Measurements from ENCODE around the gene FOXN3.

The FOXN3 gene

DNA sequence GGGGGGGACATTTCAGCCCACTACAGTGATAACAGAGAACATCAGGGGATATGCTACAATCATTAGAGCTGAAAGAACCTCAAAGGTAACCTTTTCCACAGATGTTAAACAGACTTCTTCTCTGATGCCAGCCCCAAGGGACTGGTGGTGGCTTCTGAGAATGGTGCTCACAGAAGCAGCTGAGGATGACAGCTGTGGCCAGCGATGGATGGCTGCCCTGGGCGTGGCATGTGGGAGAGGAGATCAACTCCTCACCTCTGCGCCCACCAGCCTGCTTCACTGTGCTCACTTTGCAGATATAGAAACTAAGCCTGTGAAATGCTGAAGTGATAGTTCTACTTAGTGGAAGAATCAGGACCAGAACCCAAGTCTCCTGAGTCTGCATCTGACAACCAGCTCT is 33.0 kb downstream of the FOXN3 start:
- no peak for DNase-seq (ENCODE audit: low read depth in 2 of 2)

DNA sequence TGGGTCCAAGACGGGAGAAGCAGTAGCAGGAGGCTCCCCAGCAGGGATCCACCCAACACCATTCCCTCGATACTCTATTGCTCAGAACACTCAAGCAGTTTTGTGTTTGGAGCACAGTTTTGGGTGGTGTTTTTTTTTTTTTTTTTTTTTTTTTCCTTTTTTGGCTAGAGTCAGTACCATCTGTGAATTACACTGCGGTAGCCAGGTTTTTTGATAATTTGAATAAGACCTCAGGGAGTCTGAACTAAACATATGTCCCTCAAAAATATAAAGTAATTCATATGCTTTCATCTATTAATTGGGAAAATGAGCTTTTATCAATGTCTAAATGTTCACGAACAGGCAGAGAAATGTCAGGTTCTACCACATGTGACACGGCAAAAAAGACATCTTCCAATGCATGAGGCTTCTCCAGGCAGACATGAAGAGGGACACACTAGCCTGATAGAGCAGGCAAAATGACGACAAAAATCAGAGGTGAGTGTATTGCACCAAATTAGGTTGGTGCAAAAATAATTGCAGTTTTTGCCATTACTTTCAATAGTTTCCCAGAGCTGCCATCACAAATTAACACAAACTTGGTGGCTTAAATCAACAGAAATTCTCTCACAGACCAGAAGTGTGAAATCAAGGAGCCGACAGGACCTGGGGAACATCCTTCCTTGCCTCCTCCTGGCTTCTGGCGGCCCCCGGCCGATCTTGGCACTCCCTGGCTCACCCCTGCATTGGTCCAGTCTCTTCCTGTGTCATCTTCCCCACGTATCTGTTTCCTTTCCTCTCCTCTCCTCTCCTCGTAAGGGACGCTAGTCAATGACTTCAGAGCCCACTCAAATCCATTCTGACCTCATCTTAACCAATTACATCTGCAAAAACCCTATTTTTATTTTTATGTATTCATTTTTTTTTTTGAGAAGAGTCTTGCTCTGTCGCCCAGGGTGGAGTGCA is 33.9 kb downstream of the FOXN3 start:
- no peak for DNase-seq (ENCODE audit: low read depth in 2 of 2)

DNA sequence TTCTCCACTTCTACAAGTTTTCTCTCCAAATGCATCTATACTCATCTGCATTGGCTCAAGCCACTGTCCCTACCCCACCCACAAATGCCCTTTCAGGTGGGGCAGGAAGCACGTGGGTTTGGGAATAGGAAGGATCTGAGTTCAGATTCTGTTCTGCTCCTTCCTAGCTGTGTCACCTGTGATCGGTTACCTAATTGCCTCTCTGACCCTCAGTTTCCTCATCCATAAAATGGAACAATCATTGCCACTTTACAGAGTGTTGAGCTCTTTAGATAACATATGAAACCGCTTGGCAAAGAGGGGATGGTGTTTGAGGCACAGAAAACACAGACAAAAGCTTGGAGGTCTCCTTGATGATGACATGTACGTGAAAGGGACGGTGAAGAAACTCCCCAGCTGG is 34.5 kb downstream of the FOXN3 start:
- DNase-seq (ENCODE audit: low read depth in 2 of 2) = no peak

DNA sequence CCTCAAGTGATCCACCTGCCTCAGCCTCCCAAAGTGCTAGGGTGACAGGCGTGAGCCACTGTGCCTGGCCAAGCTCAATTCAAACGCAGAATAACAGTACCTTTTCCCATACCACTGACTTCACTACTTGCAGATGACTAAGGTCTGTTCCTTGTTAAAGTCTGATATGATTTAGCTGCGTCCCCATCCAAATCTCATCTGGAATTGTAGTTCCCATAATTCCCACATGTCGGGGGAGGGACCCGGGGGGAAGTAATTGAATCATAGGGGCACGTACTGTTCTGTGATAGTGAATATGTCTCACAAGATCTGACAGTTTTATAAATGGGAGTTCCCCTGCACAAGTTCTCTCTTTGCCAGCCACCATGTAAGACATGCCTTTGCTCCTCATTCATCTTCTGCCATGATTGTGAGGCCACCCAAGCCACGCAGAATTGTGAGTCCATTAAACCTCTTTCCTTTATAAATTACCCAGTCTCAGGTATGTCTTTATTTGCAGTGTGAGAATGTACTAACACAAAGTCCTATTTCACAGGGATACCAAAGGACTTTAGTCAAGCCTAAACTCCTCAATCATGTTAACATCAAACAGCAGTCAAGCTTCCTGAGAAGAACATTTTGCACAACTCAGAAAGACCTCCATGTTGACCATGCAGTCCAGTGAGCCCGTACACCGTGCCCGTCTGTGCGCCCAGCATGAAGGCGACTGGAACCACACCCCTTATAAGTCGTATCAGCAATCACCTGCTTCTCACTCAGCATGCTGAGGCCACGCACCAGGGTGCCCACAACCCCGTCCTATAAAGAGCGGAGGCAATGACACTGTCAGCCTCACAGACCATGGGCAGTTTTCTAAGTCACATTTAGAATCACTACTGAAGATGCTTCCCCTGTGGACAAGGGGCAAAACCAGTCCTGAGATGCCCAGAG is 36.9 kb downstream of the FOXN3 start:
- no peak for DNase-seq (ENCODE audit: low read depth in 2 of 2)

DNA sequence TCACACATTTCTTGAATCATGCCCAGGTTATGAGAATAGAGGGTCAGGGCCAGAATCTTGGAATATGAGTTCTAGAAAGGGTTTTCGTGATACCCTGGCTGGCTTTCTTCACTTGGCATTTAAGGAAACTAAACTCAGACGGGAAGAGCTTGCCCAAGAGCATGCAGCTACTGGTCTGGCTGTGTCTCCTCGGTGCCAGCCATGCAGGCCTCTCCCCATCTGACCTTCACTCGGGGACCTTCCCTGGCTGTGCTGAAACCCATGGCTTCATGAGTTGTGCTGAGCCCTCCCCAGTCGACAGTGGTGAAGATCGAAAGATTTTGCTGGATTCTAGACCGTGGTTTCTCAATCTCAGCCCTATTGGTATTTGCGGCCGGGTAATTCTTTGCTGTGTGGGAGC is 38.0 kb downstream of the FOXN3 start:
- DNase-seq (ENCODE audit: low read depth in 2 of 2) = no peak

DNA sequence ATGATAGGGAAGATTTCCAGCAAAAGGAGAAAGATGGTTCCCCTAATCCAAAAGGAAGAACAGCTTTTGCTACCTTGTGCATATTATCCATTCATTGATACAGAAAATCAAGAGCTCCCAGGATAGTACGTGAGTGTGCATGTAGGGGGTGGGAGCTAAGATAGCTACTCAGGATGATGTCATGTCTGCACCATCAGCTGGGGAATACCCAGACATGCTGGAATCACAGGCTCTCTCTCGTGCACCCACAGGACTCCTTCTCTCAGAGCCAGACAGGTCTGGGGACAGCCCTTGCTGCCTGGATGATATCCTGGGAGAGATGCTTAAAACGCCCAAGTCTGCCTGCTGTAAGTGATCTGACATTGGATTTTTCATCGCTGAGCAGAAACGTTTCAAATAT is 38.9 kb downstream of the FOXN3 start:
- peak in 1 of 2 experiments; percentile 4 for DNase-seq (ENCODE audit: low read depth in 2 of 2)

DNA sequence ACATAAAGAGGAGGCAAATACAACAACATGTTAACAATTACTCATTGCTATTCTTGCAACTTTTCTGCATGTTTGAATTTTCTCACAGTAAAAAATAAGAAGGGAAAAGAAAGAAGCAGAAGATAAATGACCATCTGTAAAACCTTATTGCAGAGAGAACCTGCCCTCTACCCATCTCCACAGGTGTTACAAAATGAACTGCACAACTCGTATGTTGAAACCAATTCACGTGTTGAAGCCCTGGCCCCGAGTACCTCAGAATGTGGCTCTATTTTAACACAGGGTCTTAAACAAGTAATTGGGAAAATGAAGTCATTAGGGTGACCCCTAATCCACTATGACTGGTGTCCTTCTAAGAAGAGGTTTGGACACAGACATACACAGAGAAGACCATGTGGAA is 39.5 kb downstream of the FOXN3 start:
- no peak for DNase-seq (ENCODE audit: low read depth in 2 of 2)

DNA sequence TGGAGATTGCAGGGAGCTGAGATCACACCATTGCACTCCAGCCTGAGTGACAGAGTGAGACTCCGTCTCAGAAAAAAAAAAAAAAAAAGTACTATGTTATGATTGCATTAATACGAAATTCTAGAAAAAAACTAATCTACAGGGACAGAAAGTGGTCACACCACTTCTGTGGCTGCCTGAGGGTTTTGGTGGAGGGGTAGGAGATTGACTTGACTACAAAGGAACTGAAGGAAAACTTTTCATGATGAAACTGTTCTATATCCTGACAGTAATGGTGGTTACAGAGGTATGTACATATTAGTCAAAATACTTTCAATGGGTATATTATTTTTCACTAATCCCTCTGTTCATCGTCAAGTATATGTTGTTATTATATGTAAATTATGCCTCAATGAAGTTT is 42.1 kb downstream of the FOXN3 start:
- DNase-seq (ENCODE audit: low read depth in 2 of 2) = no peak

DNA sequence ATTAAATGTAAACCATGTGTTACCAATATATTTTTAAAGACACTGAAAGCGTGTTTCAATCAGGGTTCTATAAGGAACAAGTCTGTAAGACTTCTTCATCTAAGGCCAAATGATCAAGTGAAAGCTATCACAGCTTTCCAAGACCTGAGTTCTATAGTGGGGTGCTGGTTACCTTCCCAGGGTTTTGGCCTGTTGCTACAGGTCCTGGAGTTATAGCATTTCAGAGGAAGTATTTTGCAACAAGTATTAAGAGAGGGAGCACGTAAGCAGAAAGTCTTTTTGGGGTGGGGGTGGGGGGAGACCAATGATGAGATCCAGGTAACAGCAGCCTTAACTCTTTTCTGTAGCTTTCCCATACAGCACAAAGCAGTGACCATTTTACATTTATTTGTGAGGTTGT is 43.8 kb downstream of the FOXN3 start:
- DNase-seq (ENCODE audit: low read depth in 2 of 2) = no peak

DNA sequence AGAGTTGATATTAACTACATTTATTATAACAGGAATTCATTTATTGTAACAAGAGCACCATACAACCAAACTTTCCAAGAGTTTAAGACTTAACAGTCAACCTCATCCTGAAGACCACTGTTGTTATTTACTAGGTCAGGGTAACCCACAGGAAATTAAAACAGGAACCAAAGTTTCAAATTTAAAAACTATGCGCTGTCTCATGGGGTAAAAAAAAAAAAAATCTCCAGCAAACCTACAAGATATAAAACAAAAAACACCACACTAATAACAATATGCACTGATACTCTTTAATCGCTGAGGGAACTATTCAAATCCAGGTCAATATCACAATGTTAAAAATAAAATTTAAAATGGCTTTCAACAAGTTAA is 44.5 kb downstream of the FOXN3 start:
- DNase-seq (ENCODE audit: low read depth in 2 of 2) = no peak

DNA sequence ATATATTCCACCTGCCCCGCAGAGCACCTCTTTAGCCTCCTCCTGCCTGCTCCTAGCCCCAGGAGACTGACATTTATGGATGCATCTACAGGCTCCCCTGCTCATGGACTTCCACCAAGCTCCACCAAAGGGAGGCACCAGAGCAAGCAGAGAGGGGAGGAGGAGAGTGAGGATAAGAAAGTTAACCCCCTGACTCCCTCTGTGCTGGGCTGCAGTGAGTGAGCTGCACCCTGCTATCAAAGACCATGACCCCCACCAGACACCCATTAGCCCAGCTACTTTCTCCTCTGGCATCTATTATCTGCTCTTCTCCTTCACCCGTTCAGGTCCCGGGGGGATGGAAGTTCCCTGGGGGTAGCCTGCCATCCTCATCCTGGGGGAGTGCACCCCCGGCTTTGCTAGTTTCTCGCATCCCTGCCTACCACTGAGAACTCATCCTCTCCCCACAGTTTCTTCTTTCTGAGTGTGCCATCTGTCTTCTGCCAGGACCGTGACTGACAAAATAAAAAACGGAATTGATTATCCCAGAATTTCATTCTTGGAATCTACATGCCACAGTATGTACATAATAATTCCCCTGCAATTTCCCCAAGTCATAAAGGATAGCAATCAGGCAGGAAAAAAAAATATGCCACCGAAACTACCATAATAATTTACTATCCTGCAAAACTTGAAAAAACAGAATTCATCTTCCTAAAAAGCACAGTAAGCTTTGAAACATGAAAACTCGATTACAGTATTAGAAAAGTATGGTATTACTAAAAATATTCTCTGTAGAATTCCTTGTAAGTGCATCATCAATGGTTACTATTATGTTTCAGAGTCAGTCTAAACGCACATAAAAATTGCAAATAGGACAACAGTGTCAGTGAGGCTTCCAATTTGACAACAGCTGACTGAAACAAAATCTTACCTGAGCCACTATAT is 45.2 kb downstream of the FOXN3 start:
- DNase-seq (ENCODE audit: low read depth in 2 of 2) = no peak

DNA sequence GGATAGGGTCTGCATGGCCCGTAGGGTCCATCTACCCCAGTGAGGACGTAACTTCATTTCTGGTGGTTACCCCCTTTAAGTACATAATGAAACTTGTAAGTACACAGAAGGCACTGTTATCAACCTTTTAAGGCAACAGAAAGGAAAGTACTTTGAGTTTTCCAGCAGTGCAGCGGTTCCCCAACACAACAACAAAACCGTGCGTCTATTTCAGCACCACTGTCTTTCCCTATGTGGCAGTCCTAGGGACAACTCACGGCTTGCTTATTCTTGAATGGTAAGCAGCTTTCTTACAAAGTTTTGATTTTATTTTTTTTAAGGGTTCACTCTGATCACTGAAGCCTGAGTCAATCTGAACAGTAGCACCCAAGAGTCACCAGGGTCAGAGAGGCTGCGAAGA is 46.3 kb downstream of the FOXN3 start:
- DNase-seq (ENCODE audit: low read depth in 2 of 2) = no peak

DNA sequence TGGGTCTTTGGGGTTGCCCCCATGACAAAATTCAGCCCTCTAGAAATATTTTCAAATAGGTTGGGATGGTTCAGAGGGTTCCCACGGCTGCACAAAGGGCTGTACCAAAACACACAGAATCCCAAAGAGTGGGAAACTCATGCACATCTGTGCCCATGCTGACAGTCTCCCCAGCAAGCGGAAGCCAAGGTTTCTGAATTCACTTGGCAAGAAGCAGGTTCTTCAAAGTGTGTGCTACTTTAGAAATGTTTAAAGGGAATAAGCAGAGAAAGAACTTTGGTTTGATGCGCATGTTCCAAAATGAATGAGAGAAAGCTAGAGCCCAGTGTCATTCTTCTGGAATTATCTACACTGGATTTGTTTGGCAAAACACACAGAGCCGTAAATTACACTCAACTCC is 46.7 kb downstream of the FOXN3 start:
- no peak for DNase-seq (ENCODE audit: low read depth in 2 of 2)

DNA sequence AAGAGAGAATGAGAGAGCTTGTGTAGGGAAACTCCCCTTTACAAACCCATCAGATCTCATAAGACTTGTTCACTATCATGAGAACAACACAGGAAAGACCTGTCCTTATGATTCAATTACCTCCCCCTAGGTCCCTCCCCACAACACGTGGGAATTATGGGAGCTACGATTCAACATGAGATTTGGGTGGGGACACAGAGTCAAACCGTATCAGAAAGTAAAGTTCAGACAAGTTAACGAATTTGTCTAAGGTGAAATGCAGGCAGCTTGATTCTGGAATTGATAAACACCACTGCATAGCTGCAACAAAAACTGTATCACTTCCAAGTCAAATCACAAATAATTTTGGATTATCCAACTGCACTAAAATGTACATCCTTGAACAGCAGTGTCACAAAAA is 47.4 kb downstream of the FOXN3 start:
- DNase-seq (ENCODE audit: low read depth in 2 of 2) = no peak

DNA sequence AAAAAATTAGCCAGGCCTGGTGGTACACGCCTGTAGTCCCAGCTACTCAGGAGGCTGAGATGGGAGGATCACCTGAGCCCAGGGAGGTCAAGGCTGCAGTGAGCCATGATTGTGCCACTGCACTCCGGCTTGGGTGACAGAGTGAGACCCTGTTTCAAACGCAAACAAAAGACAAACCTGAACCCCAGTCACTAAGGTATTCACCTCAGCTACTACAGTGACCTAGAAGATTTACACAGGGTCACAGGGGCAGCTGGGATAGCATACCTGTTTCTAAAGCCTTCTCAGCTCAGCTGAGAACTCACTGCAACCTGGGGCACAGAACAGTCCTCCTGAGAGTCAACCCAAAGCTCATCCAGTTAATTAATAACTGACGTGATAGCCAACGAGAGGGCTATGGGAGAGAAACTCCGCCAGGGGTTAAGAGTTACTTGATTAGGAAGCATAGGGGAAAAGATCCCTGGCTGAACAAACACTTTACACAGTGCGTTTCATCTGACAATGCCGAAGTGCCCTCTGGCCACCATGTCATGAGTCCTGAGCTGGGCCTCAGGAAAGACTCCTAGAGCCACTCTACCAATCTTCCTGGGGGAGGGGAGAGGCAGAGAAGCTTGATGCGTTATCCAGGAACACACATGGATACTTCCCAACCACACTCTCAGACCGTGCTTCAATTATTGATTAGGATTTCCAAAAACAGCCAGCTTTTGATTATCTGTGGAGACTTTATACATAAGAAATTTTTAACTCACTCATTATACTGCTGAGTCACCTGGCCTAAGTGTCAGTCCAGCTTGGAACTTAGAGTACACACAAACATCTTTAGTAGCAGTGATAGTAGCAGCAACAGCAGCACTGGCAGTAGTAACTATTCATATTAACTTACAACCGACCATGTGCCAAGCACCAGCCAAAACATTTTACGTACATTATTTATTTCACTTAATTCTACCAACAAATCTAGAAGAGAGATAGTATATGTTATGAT is 48.2 kb downstream of the FOXN3 start:
- DNase-seq (ENCODE audit: low read depth in 2 of 2) = no peak

DNA sequence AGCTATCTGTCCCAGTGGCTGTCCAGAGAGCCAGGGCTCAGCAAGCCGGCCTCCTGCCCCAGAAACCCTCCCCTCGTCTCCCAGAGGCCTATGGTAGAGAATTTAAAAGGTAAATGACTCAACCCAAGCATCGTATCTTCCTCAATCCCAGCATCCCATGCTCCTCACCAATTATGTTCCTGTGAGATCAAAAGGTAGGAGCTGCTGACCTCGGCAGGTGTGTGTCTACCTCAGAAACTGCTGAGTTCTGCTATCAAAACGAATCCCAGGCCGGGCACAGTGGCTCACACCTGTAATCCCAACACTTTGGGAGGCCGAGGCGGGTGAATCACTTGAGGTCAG is 49.3 kb downstream of the FOXN3 start:
- DNase-seq (ENCODE audit: low read depth in 2 of 2) = no peak

DNA sequence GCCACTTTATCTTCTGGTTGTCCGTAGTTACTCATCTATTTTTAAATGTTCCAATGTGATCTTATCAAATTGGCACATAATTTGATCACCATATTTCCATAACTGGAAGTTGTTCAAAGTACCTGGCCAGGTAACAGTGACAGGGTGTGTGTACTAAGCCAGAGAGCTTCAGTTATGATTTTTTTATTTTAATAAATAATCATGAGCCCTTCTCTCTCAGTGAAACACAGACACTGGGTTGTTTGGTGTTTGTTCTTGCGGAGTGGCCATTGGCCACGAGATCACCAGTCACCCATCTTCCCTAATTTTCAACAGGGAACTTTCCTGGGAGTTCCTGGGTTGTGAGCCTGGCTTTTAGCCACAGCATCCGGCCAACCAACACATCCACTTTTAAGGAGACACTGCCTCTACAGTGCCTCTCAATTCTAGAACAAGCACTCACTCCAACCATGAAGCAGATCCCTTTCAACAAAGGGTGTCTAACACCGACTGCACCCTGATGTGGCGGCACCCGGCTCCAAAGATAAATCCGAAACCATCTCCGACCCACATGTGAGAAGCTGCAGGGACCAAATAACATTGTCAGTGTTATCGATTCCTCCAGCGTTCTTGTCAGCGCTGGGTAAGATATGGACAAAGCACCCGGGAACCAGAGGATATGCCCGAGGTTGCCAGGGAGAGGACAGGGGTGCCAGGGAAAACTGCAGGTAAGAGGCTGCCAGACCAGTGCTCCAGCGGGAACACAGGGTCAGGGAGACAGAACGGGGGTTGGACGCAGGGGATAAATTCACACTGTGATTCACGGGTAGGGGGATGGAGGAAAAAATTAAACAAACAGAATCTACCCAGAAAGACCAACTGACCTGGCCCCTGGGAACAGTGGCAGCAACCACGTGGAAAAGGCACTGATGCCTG is 49.9 kb downstream of the FOXN3 start:
- no peak for DNase-seq (ENCODE audit: low read depth in 2 of 2)

DNA sequence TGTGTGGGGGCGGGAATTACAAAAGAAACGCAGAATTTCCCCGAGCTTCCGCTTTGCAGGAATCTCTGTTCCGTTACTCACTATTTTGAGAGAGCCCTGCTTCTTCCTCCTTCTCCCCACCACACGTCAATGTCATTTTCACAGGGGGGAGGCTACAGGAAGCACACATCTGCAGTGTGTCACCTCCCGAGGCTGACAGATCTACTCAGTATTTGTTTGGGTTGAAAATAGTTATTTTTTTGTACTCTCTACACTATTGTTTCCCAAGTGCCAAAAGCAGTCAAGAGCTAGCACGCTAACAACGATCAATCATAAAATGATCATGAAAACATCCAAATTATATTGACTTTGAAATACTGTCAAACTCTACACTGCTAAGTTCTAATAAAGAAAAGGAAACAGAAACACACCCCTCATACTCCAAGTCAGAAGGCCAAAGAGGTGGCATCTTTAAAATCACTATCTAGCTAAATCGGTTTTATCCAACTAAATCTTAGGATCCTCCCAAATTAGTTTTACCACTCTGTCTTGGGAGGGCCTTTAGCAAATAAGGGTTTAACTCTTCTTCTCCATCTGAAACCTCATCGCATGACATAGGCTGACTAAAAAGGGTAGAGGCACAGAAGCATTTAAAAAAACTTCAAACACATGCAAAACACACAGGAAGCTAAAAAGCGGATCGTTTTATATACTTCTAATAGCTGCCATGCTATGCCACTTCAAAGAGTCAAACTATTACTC is 51.8 kb downstream of the FOXN3 start:
- no peak for DNase-seq (ENCODE audit: low read depth in 2 of 2)

DNA sequence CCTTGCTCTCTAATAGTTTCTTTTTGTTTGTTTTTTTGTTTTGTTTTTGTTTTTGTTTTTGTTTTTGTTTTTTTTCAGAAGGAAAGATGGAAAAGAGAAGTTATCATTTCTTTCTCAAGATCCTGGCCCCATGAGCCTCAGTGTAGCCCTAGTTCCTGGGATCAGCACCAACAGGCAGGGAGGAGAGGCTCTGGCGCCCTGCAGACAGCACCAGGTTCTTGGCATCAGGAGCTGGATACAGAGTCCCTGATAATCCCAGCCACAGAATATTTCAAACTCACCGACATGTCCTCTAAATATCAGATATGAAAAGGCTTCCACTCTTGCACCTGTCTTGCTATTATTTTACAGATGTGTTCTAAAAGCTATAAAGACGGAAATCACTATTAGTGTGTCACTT is 52.7 kb downstream of the FOXN3 start:
- no peak for DNase-seq (ENCODE audit: low read depth in 2 of 2)

Measured in fibroblast of skin of left biceps (primary cell).